Bronchial epithelial cell (primary cell): ENCODE results near the gene THAP3. TPM values are rescaled to one million over a fixed set of nuclear protein-coding genes. Genes with fewer than 3 reads are reported as not detected.

Experiments used
- DNase-seq: peaks from one replicate; pipeline ENCODE4 v3.0.0-alpha.2; 2010; ENCODE audit warnings: low read depth
- FAIRE-seq: peaks from 2 replicates; lab custom pipeline; 2011; peaks lifted over from hg19 to GRCh38; lab: Jason Lieb, UNC
- H3K27me3 ChIP-seq: 2 replicates; pipeline ENCODE4 v1.5.1; 2011; ENCODE audit warnings: low read length; ENCODE audit not compliant: control insufficient read depth, insufficient read depth
- H3K36me3 ChIP-seq: 2 replicates; pipeline ENCODE4 v1.5.1; 2011; ENCODE audit warnings: low read length; ENCODE audit not compliant: control insufficient read depth, insufficient read depth
- H3K4me3 ChIP-seq: 2 replicates; pipeline ENCODE4 v1.5.1; 2011; ENCODE audit warnings: mild to moderate bottlenecking, low read depth, low read length, control low read depth
- CTCF ChIP-seq: IDR thresholded peaks from 2 replicates; pipeline ENCODE4 v1.5.1; 2011; ENCODE audit warnings: mild to moderate bottlenecking, moderate library complexity, low read length, control low read depth, inconsistent platforms; ENCODE audit not compliant: insufficient read depth, severe bottlenecking
- total RNA-seq: library from RNA; depleted of rRNA; stranded (reverse); fragments of >200 nt; gene quantifications from 2 replicates; pipeline ENCODE4 v1.2.1, GENCODE V29; 2014

THAP3 gene
- total RNA-seq, 1 donor from 2014 or later = 24.0 TPM

GRCh38 chr1:6580593-6581409, 43.9 kb upstream of the THAP3 start:
- FAIRE-seq (no peak), DNase-seq (no peak)
- peak; percentile 13 for TF ChIP-seq CTCF

GRCh38 chr1:6581561-6582305, 42.9 kb upstream of the THAP3 start:
- no peak for TF ChIP-seq CTCF
- H3K36me3 ChIP-seq = peaks cover 1% of the 10 kb centered on the region
- H3K4me3 ChIP-seq = no peak overlapping the region
- no peaks in the 10 kb centered on the region for H3K27me3 ChIP-seq
- FAIRE-seq (peak; percentile 60), DNase-seq (peak; percentile 94)

More at GRCh38 chr1:6580593-6581409, 43.9 kb upstream of the THAP3 start:
- no peaks in the 10 kb centered on the region for H3K27me3 ChIP-seq
- H3K36me3 ChIP-seq = no peaks in the 10 kb centered on the region
- peak overlapping the region; percentile 88 for H3K4me3 ChIP-seq

- no peak for DNase-seq
- FAIRE-seq = no peak
- H3K4me3 ChIP-seq = no peak overlapping the region
- no peak for TF ChIP-seq CTCF
- no peaks in the 10 kb centered on the region for H3K27me3 ChIP-seq
- H3K36me3 ChIP-seq = peaks cover 4% of the 10 kb centered on the region
Observed at GRCh38 chr1:6582370-6582769, 42.3 kb upstream of the THAP3 start.

GRCh38 chr1:6584126-6585080, 40.3 kb upstream of the THAP3 start:
- no peaks in the 10 kb centered on the region for H3K27me3 ChIP-seq
- FAIRE-seq = no peak
- no peak overlapping the region for H3K4me3 ChIP-seq
- peaks cover 12% of the 10 kb centered on the region for H3K36me3 ChIP-seq
- TF ChIP-seq CTCF = no peak
- DNase-seq = no peak

- no peaks in the 10 kb centered on the region for H3K27me3 ChIP-seq
- no peak for DNase-seq
- FAIRE-seq = no peak
- H3K4me3 ChIP-seq = no peak overlapping the region
- TF ChIP-seq CTCF = no peak
- H3K36me3 ChIP-seq = peaks cover 13% of the 10 kb centered on the region
Observed at GRCh38 chr1:6585081-6585722, 39.5 kb upstream of the THAP3 start.
